Upper lobe of right lung (tissue), 1 donor: ENCODE data around the gene SGSH. TPM values are rescaled to one million over a fixed set of nuclear protein-coding genes. Genes with fewer than 3 reads are reported as not detected.
"Not testable (repeated sequence)": the region's sequence is repeated elsewhere in the genome, so short reads cannot be mapped to it uniquely, and the experiment has no call there.

Experiments used
- ATAC-seq: fragments of 200-7000 bp; cut with Tn5 transposase; one replicate; pipeline ENCODE4 v1.9.1; 2020; ENCODE audit warnings: mild to moderate bottlenecking, moderate library complexity
- DNase-seq: peaks from one replicate; pipeline ENCODE4 v3.0.0-alpha.2; 2020
- H3K27ac ChIP-seq: fragments of 200-600 bp; one replicate; pipeline ENCODE4 v1.8.0; 2022
- H3K27me3 ChIP-seq: fragments of 200-600 bp; one replicate; pipeline ENCODE4 v1.8.0; 2022; ENCODE audit warnings: mild to moderate bottlenecking
- H3K36me3 ChIP-seq: fragments of 200-600 bp; one replicate; pipeline ENCODE4 v1.8.0; 2022
- H3K4me1 ChIP-seq: fragments of 200-600 bp; one replicate; pipeline ENCODE4 v1.8.0; 2022
- H3K4me3 ChIP-seq: fragments of 200-600 bp; one replicate; pipeline ENCODE4 v1.8.0; 2022; ENCODE audit warnings: mild to moderate bottlenecking
- H3K9me3 ChIP-seq: fragments of 200-600 bp; one replicate; pipeline ENCODE4 v1.8.0; 2022
- intact Hi-C: fragments of 100-400 bp; cut with DNase I; formaldehyde crosslinking; loops from one replicate; pipeline ENCODE4 v1.11.0; 2022
- total RNA-seq: library from RNA; stranded (reverse); fragmentation: NEBNext Ultra II Directional; extraction: Animal tissue kit (Norgen Biotek cat#: 25700); gene quantifications from one replicate; pipeline ENCODE4 v1.2.1, GENCODE V29; 2021
- TF ChIP-seq, protein P1 (sequence below): fragments of 200-600 bp; IDR thresholded peaks from one replicate; pipeline ENCODE4 v1.8.0; 2022; ENCODE audit warnings: antibody characterized with exemption
- donor health status: DM: no; HTN: yes; CAD: no; lungs with severe emphysema.

SGSH gene
- total RNA-seq, 1 donor from 2014 or later = 59.8 TPM

DNA sequence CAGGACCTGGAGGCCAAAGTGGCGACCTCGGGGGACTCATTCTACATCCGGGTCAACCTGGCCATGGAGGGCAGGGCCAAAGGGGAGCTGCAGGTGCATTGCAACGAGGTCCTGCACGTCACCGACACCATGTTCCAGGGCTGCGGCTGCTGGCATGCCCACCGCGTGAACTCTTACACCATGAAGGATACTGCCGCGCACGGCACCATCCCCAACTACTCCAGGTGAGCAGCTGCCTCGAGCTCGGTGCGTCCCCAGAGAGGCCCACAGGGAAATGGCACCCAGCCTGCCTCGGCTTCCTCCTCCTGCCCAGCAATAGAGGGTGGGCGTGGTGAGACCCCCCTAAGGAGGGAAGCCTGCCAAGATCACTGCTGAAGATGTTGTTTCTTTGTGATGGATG is 17.9 kb downstream of the SGSH start:
- Histone ChIP-seq H3K4me3 (no peak overlapping the region), H3K4me1 (no peaks in the 10 kb centered on the region), H3K27ac (no peak overlapping the region), H3K27me3 (no peaks in the 10 kb centered on the region), H3K9me3 (no peaks in the 10 kb centered on the region), H3K36me3 (no peaks in the 10 kb centered on the region)
- ATAC-seq (no peak), DNase-seq (no peak)
- intact Hi-C loops = no loop called here
- TF ChIP-seq, protein P1, sequence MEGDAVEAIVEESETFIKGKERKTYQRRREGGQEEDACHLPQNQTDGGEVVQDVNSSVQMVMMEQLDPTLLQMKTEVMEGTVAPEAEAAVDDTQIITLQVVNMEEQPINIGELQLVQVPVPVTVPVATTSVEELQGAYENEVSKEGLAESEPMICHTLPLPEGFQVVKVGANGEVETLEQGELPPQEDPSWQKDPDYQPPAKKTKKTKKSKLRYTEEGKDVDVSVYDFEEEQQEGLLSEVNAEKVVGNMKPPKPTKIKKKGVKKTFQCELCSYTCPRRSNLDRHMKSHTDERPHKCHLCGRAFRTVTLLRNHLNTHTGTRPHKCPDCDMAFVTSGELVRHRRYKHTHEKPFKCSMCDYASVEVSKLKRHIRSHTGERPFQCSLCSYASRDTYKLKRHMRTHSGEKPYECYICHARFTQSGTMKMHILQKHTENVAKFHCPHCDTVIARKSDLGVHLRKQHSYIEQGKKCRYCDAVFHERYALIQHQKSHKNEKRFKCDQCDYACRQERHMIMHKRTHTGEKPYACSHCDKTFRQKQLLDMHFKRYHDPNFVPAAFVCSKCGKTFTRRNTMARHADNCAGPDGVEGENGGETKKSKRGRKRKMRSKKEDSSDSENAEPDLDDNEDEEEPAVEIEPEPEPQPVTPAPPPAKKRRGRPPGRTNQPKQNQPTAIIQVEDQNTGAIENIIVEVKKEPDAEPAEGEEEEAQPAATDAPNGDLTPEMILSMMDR = no peak

DNA sequence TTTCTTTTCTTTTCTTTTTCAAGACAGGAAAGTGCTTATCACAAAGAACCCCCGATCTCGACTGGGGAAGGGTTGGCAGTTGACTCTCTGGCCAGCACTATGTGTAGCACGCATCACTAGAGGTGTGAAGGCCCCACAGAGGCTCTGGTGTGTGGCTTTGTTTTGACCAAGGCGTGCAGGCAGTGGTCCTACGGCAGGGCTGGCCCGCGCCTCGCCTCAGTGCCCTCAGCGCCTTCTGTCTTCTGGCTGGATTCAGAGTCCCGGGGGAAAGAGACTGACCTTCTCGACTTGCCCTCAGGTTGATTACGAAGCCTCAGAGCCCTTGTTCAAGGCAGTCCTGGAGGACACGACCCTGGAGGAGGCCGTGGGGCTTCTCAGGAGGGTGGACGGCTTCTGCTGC is 18.7 kb downstream of the SGSH start:
- TF ChIP-seq, protein P1 = no peak
- no peaks in the 10 kb centered on the region for H3K9me3 ChIP-seq
- H3K27me3 ChIP-seq = no peaks in the 10 kb centered on the region
- H3K4me1 ChIP-seq = no peaks in the 10 kb centered on the region
- H3K36me3 ChIP-seq = no peaks in the 10 kb centered on the region
- no peak overlapping the region for H3K4me3 ChIP-seq
- DNase-seq = no peak
- no peak overlapping the region for H3K27ac ChIP-seq
- intact Hi-C loops = no loop called here
- no peak for ATAC-seq

DNA sequence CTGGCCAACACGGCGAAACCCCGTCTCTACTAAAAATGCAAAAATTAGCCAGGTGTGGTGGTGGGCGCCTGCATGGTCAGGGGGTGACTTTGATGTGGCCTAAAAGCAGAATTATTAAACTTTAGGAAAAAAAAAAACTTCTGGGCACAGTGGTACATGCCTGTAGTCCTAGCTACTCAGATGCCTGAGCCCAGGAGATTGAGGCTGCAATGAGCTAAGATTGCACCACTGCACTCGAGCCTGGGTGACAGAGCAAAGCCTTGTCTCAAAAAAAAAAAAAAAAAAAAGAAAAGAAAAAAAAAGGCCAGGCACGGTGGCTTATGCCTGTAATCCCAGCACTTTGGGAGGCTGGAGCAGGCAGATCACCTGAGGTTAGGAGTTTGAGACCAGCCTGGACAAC is 20.8 kb downstream of the SGSH start:
- H3K27ac ChIP-seq, intact Hi-C loops, H3K36me3 ChIP-seq, H3K4me3 ChIP-seq, H3K4me1 ChIP-seq, ATAC-seq, H3K9me3 ChIP-seq, H3K27me3 ChIP-seq, DNase-seq: not testable (repeated sequence)

DNA sequence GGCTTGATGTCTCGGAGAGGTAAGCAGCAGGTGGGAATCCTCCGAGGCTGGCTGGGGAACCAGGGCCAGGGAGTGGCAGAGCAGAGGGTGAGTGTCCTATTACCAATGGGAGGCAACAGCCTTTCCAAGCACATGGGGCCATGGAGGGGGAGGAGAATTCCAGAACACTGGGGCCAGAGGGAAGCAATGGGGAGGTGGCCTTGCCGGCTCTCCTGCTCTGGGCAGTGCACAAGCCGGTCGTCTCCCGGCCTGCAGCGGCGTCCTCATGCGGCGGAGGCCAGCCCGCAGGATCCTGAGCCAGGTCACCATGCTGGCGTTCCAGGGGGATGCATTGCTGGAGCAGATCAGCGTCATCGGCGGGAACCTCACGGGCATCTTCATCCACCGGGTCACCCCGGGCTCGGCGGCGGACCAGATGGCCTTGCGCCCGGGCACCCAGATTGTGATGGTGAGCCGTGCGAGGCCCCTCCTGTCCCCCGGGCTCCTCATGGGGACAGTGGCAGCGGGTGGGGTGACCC is 21.9 kb downstream of the SGSH start:
- H3K27ac ChIP-seq = no peak overlapping the region
- no peak overlapping the region for H3K4me3 ChIP-seq
- no peaks in the 10 kb centered on the region for H3K9me3 ChIP-seq
- TF ChIP-seq, protein P1 = no peak
- H3K4me1 ChIP-seq = no peaks in the 10 kb centered on the region
- DNase-seq = no peak
- no peak for ATAC-seq
- H3K36me3 ChIP-seq = no peaks in the 10 kb centered on the region
- intact Hi-C loops = no loop called here
- H3K27me3 ChIP-seq = no peaks in the 10 kb centered on the region

DNA sequence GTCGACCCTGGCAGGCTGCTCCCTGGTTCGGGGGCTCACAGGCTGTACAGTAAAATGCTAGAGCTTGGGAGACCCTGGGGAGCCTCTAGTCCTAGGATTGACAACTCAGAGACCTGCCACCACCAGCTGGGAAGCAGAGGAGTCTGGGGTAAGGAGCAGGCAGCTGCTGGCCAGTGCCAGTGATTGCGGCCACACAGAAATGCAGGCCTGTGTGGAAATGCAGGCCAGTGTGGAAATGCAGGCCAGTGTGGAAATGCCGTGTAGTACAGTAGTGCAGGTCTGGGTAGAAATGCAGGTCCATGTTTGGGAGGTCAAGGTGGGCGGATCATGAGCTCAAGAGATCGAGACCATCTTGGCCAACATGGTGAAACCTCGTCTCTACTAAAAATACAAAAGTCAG is 23.5 kb downstream of the SGSH start:
- no peaks in the 10 kb centered on the region for H3K9me3 ChIP-seq
- intact Hi-C loops = no loop called here
- H3K27ac ChIP-seq = no peak overlapping the region
- no peaks in the 10 kb centered on the region for H3K27me3 ChIP-seq
- H3K4me1 ChIP-seq = peaks cover 4% of the 10 kb centered on the region
- no peak for DNase-seq
- no peak overlapping the region for H3K4me3 ChIP-seq
- ATAC-seq = no peak
- H3K36me3 ChIP-seq = no peaks in the 10 kb centered on the region
- TF ChIP-seq, protein P1 = no peak

DNA sequence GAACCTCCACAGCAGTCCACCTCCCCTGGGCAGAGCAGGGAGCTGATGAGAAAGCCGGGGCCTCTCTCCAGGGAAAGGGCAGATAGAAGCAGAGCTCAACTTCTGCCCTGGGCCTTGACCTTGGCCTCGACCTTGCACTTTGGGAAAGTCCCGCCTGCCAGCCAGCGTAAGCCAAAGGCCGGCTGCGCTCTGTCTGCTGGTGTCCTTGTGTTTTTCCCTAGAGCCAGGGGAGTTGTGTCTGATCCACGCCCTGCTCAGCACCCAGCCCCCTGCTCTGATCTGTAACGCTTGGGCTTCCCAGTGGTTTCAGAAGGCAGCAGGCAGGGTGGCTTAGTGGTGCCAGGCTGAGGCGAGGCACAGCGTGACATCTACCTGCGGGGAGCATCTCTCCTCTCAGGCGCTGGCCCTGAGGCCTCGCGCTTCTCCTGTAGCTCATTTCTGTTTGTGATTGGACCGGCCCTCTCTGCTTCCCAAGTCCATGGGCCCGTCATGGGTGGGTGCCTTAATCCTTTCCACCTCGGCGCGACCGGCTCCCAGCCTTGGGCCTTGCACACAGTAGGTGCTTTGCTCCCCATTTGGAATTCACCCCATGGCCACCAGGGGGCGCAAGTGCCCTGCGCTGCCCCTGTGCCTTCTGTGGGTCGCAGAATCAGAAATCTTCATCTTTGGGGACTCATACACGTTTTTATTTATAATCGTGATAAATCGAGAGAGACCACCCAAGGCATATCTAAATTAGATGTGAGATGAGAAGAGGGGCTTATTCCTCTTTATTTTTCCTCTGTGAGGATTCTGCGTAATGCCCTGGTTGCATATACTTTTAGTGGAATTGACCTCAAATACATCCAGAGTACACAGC is 24.2 kb downstream of the SGSH start:
- intact Hi-C loops = no loop called here
- DNase-seq = no peak
- TF ChIP-seq, protein P1 = peak; percentile 95
- Histone ChIP-seq H3K36me3 (no peaks in the 10 kb centered on the region), H3K27me3 (no peaks in the 10 kb centered on the region), H3K4me3 (no peak overlapping the region), H3K9me3 (no peaks in the 10 kb centered on the region), H3K27ac (no peak overlapping the region), H3K4me1 (peaks cover 9% of the 10 kb centered on the region)
- ATAC-seq = peak; percentile 60
